ENCODE results near the gene CSNK1D.
"Not testable (repeated sequence)": the region's sequence is repeated elsewhere in the genome, so short reads cannot be mapped to it uniquely, and the experiment has no call there.

The CSNK1D gene

GRCh38 chr17:82262344-82262743 lies 11.2 kb downstream of the CSNK1D start:
- no peak for DNase-seq (ENCODE audit: low read depth)
- no peak overlapping the region for H3K4me3 ChIP-seq (ENCODE audit: low read depth, low read length)
- no peak for TF ChIP-seq CTCF (IDR thresholded peaks at IDR 0.05; ENCODE audit: insufficient read depth, low read depth, low read length, missing control alignments)

- not testable (repeated sequence) for H3K4me3 ChIP-seq (ENCODE audit: low read depth, low read length); DNase-seq (ENCODE audit: low read depth)
Measured at GRCh38 chr17:82259972-82260961, 13.2 kb downstream of the CSNK1D start.

- no peak for TF ChIP-seq CTCF (IDR thresholded peaks at IDR 0.05; ENCODE audit: insufficient read depth, low read depth, low read length, missing control alignments)
- no peak for DNase-seq (ENCODE audit: low read depth)
Measured at GRCh38 chr17:82258555-82258954, 14.9 kb downstream of the CSNK1D start.

GRCh38 chr17:82257473-82257872 lies 16.0 kb downstream of the CSNK1D start:
- no peak for TF ChIP-seq CTCF (IDR thresholded peaks at IDR 0.05; ENCODE audit: insufficient read depth, low read depth, low read length, missing control alignments)
- DNase-seq (ENCODE audit: low read depth) = no peak
- H3K4me3 ChIP-seq (ENCODE audit: low read depth, low read length) = no peak overlapping the region

More at GRCh38 chr17:82258555-82258954, 14.9 kb downstream of the CSNK1D start:
- H3K4me3 ChIP-seq (ENCODE audit: low read depth, low read length) = no peak overlapping the region

GRCh38 chr17:82256242-82256885 lies 17.1 kb downstream of the CSNK1D start:
- TF ChIP-seq CTCF (IDR thresholded peaks at IDR 0.05; ENCODE audit: insufficient read depth, low read depth, low read length, missing control alignments) = no peak
- H3K4me3 ChIP-seq (ENCODE audit: low read depth, low read length) = no peak overlapping the region
- DNase-seq (ENCODE audit: low read depth) = no peak

GRCh38 chr17:82255402-82255972 lies 18.0 kb downstream of the CSNK1D start:
- H3K4me3 ChIP-seq (ENCODE audit: low read depth, low read length) = no peak overlapping the region
- DNase-seq (ENCODE audit: low read depth) = no peak
- TF ChIP-seq CTCF (IDR thresholded peaks at IDR 0.05; ENCODE audit: insufficient read depth, low read depth, low read length, missing control alignments) = no peak

- not testable (repeated sequence) for DNase-seq (ENCODE audit: low read depth); H3K4me3 ChIP-seq (ENCODE audit: low read depth, low read length)
Measured at GRCh38 chr17:82254746-82255145, 18.8 kb downstream of the CSNK1D start.

GRCh38 chr17:82254096-82254495 lies 19.4 kb downstream of the CSNK1D start:
- H3K4me3 ChIP-seq (ENCODE audit: low read depth, low read length); DNase-seq (ENCODE audit: low read depth): not testable (repeated sequence)

All from GM12865 (cell line).